ENCODE measurements around the gene COQ10A.

- TF ChIP-seq CTCF (IDR thresholded peaks at IDR 0.05; ENCODE audit: insufficient read depth, low read length, poor library complexity, severe bottlenecking) = no peak
- no peak for TF ChIP-seq EZH2phosphoT487 (conservative IDR thresholded peaks at IDR 0.05; ENCODE audit: low read length)
These were observed 5.1 kb upstream of the COQ10A start for GRCh38 chr12:56261503-56262232.

Measured in SU-DHL-6 (cell line).